MM.1S (cell line): ENCODE results near the gene SERPINB12.

ENCODE experiments used
- CTCF ChIP-seq: fragments of 300-600 bp; sonication (generic); IDR thresholded peaks from 2 replicates; pipeline ENCODE4 v1.5.1; 2016; ENCODE audit warnings: antibody characterized with exemption, low read length, mixed read lengths
- EZH2phosphoT487 ChIP-seq: fragments of 300-600 bp; sonication (generic); IDR thresholded peaks from 2 replicates; pipeline ENCODE4 v1.6.1; 2018; ENCODE audit warnings: antibody characterized with exemption, low read length

- TF ChIP-seq CTCF (no peak), EZH2phosphoT487 (no peak)
Measured at GRCh38 chr18:63613420-63613819, 71.3 kb downstream of the SERPINB12 start.
